KG1 (cell line): Measurements from ENCODE around the gene FAM124A.
A peak's percentile ranks its signal among the peaks of the same experiment; 100 is the strongest.

Source experiments
- DNase-seq: peaks from one replicate; lab custom pipeline; 2025; lab: John Stamatoyannopoulos, UW

Gene FAM124A, protein sequence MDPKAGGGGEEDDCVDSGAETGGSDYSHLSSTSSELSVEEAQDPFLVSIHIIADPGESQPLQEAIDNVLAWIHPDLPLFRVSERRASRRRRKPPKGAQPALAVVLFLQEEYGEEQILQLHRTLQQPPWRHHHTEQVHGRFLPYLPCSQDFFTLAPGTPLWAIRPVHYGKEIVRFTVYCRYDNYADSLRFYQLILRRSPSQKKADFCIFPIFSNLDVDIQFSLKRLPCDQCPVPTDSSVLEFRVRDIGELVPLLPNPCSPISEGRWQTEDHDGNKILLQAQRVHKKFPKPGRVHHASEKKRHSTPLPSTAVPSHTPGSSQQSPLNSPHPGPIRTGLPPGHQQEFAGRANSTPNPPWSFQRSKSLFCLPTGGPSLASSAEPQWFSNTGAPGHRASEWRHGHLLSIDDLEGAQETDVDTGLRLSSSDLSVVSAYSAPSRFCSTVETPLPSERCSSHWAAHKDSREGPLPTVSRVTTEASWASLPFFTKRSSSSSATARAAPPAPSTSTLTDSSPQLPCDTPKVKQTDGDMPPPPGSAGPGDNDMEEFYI

DNA sequence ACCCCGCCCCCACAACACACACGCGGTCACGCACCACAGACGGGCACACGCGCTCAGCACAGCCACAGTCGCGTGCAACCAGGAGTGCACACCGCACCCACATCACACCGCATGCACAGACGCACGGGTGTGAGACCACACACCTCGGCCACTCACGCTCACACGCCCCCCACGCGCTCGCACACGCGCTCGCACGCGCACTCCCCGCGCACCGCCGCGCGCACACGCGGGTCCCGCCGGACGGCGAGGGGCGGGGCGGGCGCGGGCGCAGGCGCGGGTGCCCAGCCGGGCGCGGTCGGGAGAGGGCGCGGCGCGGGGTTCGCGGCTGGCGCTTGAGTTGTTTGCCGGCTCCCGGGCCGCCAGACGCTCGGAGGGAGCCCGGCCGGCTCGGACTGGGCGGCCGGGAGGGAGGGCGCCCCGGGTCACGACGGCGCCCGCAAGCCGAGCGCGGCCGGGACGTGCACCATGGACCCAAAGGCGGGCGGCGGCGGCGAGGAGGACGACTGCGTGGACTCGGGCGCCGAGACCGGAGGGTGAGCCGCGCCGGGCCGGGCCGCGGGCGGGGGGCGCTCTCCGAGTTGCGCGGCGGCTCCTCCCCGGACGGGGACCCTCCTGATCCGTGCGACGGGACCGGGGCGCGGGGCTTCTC lies at the start of gene FAM124A:
Gene FAM124A, plus strand, starts transcription at position 362 of the 649 bp plus-strand sequence. Its CDS starts 104 bp downstream, at position 466.
- DNase-seq = peak; percentile 11

DNA sequence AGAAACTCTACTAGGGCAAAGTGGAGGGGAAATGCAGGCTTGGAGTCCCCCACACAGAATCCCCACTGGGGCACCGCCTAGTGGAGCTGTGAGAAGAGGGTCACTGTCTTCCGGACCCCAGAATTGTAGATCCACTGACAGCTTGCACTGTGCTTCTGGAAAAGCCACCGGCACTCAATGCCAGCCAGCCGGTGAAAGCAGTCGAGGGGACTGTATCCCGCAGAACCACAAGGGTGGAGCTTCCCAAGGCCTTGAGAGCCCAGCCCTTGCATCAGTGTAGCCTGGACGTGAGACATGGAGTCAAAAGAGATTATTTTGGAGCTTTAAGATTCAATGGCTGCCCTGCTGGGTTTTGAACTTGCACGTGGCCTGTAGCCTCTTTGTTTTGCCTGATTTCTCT lies 47.2 kb upstream of the FAM124A start:
- no peak for DNase-seq

DNA sequence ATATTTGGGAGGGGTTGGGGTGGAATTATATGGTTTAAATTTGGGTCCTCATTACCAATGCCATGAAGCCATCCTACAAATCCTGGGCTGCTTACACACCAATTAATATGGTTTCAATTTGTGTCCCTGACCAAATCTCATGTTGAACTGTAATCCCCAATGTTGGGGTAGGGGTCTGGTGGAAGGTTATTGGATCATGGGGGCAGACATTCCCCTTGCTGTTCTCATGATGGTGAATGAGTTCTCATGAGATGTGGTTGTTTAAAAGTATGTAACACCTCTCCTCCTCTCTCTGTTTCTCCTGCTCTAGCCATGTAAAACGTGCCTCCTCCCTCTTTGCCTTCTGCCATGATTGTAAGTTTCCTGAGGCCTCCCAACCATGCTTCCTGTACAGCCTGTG lies 46.6 kb upstream of the FAM124A start:
- DNase-seq = no peak

DNA sequence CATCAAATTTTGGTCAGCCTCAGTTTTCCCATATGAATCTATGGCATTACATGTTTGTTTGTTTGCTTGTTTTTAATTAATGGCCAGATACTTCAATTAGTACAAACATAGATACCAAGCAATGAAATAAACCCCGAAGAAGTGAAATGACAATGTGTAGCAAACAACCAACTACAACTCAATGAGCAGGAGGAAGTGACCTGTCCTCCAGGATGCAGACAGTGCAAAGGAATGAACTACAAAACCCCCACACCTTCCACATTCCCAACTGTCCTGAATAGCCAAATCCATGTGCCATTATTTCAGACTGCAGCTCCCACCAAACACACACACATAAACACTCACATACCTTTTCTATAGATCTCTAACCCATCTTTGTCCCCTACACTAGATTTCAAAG lies 45.0 kb upstream of the FAM124A start:
- DNase-seq = no peak

DNA sequence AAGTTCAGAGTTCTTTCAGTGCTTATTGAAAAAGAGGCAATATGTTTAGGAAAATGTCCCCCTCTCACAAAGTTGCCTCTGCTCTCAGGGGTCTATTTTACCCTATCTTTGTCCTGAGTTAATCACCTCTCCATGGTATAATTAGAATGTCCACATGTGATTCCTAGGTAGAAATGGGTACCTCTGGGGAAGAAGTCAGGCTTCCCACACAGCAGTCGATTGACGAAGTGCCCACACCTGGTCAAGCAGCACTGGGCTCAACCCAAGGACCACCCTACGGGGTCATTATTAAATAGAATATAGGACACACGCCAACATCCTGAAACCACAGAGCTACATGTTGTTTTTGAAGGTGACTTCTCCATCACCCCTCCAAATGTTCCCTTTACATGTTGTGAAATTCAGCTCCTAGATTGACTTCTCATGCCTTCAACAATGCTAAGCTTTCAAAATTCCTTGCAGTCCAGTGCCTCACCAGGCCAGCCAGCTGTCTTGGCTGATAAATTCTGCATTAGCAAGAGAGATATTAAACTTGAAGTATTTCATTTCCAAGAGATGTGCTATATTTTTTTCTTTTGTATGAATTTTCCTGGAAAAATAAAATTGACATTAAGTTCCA lies 43.6 kb upstream of the FAM124A start:
- DNase-seq = no peak

DNA sequence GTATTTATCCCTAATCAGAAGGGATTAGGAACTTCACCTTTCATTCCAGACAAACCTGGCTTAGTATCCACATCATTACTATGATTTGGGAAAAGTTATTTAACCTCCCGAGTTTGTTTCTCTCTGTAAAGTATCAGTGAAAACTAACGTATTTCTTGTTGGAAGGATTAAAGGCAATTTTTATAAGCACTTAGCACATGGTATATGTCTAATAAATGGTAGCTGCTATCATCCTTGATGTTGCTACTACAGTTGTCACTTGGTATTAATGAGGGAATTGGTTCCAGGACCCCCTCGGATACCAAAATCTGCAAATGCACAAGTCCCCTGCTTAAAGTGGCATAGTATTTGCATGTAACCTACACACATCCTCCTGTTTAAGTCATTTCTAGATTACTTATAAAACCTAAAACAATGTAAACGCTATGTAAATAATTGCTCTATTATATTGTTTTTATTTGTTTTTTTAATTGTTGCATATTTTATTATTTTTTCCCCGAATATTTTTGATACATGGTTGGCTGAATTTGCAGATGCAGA lies 42.7 kb upstream of the FAM124A start:
- DNase-seq = no peak

DNA sequence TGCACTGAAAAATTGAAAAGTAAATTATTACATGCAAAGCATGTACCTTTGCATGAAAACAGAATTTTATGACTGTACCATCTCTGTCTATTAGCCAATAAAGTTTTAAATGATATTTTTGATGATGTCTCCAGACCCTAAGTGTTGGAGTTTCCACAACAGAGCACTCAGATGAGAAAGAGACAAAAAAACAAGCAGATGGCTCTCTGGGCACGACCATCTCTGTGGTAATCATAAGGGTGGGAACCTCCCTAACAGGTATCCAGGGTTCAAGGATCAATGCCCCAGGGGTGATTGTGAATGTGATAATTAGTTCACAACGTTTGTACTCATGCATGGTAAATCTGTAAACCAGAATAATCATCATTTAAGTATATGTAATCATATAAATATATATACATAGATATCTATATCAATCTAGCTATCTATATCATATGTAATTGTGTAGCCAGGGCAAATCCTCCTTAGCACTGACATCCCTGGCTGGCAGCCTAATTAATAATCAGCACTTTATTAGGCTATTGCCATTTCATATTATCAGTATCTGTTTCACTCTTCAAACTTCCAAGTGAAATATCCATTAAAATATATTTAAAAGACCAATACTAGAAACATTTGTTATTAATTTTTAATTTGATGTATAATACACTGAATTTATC lies 41.2 kb upstream of the FAM124A start:
- no peak for DNase-seq

DNA sequence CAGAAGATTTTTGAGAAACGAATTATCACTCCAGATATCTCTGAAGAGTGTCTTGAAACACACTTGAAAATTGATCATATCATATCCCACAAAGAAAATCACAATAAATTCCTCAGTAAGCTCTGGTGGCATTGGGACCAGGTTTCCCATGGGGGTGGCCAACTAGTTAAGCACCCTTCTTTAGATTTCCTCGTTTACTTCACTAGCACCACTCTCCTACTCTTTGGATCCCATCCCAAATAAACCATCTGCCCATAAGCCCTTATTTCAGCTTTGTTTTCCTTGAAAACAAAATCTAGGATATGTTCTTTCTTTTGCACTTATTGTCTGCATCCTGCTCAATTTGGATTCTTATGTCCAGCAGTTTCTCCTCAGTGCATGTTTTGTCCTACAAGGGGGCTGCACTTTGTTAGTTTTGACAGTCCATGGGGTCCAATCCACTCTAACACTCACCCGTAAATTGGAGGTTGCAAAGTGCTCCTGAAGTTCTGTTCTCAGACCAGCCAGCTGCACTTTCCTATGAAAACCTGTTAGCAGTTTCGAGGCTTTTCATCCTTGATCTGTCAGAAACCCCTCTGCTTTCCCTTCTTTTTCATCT lies 40.3 kb upstream of the FAM124A start:
- no peak for DNase-seq

DNA sequence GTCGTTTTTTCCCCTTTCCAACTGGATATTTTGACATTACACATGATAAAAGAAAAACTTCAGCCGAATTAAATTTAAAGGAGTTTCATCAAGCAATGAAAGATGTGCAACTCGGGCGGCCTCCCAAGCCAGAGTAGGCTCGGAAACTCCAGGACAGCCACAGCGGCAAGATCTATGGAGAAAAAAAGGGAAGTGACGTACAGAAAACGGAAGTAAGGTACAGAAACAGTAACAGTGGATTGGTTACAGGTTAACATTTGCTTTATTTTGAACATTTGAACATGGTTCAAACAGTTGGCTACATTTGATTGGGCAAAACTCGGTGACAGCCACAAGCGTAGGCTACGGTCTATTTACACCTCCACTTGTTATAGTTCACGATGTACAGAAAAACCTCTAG lies 30.5 kb upstream of the FAM124A start:
- no peak for DNase-seq

DNA sequence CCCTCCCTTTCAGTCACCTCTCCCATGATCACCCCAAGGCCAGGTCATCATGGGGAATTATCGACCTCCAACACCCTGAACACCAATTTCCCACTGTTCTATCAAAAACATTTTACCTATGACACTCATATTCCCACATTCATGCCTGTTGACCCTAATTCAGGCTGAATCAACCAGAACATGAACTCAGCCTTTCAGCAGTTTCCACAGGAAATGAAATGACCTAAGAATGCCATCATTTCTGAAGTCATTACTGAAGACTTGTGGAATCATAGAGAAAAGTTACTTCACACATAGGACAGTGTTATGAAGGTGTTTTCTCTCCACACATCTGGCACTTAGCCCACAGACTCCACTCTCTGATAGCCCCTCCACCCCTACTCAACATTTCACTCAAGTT lies 29.9 kb upstream of the FAM124A start:
- DNase-seq = no peak

DNA sequence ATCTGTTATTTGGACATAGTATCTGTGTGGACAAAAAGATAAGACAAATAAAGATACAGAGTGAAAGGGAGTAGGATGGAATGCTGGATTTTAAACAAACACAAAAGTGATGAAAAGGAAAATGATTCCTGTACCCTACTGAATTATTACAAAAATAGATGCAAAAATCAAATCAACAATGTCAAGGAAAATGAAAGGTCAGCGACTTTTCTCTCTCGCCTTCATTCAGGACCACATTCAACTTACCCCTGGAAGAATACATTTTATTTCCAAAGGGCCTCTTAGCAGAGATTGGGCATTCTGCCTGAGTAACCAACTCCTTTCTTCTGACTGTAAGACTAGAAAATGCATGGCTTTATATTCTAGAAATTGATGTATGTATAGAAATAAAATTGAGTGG lies 28.8 kb upstream of the FAM124A start:
- DNase-seq = no peak

DNA sequence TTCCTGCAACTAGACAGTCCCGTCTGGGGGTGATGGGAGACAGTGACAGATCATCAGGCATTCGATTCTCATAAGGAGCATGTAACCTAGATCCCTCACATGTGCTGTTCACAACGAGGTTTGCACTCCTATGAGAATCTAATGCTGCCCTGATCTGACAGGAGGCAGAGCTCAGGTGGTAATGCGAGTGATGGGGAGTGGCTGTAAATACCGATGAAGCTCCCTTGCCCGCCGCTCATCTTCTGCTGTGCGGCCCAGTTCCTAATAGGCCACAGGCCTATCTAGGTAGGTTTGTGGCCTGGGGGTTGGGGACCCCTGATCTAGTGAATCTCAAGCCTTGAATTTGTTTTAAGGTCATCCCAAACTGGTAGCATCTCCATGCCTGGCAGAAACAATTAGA lies 27.3 kb upstream of the FAM124A start:
- no peak for DNase-seq

DNA sequence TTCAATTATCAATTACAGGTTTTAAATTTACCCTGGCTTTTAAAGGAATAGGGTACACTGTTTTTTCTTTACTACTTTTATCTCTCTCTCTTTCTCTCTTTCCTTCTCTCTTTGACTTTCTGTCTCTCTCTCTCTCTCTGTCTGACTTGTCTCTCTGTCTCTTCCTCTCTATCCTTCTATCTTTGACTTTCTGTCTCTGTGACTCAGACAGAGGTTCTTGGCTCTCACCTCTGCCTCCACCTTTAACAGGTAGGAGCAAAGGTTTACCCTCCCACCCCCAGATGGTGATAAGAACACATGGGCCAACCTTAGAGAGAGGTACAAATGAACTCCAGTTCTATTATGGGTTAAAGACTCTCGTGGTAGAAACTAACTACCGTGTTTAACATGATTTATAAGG lies 20.3 kb upstream of the FAM124A start:
- no peak for DNase-seq

DNA sequence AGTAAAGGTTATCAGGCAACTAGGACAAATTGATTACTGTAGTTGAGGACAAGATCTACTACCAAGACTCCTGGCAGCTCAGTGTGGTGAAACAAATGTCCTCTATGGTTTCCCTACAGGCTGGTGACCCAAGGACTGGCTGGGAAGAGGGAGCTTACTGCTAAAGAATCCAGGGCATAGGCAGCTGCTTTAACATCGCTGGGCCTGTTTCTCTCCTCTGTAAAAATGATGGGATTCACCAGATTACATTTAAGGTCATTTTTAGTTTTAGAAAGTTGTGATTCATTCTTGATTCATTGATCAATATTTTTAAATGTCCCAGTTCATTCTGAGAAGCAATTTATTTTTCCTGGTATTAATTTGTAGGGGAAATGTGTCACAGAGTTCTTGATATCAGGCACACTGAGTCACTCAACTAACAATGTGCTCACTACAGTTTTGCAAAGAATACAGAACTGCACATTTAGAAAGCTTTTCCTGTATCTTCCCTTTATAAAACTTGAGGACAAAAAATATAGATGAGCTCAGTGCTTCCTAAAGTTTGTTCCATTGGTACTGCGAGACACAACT lies 19.6 kb upstream of the FAM124A start:
- no peak for DNase-seq

DNA sequence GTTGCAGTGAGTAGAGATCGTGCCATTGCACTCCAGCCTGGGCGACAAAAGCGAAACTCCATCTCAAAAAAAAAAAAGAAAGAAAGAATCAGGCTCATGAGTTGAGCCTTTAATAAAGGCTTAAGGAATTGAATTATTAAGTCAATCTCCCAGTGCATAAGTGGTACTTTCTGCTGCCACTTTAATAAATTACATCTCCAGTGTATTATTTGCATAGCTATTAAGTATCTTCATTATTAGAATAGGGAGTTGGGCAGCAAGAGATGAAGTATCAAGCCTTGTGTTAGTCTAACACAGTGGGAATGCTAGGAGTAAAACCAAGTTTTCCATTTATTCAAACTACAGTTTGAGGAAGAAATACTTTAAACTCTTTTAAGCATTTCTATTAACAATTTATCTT lies 15.6 kb upstream of the FAM124A start:
- DNase-seq = no peak

DNA sequence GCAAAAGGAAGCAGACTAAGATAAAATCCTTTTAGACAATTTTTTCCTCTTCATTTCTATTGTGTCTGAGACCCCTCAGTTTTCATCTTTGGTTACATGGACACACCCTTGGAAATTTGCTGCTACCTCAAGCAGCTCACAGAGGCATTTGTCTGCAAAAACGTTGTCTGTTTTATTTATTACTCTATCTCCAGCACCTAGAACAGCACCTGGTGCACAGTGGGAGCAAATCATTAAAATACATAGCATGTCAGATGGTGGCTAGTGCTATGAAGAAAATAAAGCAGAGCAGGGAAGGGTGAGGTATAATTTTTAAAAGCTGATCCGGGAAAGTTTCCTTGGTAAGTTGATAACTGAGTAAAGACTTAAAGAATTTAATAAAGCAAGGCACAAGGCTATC lies 14.3 kb upstream of the FAM124A start:
- no peak for DNase-seq

DNA sequence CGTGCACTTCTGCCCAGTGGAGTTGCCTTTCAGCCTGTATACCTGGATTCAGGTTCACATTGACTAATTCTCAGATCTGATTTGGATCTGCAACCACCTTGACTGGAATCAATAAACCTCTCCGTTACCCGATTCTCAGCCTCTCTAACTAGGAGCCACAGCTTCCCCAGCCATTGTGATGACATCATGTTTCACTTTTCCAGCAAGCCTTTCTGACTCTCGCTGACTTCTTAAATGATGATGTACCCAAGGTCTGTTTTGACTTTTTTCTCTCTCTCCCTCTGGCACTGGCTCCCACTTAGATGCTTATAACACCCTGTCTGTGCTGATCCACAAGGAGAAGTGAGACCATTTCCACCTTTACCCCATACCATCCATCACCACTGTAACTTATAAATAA lies 13.5 kb upstream of the FAM124A start:
- DNase-seq = no peak

DNA sequence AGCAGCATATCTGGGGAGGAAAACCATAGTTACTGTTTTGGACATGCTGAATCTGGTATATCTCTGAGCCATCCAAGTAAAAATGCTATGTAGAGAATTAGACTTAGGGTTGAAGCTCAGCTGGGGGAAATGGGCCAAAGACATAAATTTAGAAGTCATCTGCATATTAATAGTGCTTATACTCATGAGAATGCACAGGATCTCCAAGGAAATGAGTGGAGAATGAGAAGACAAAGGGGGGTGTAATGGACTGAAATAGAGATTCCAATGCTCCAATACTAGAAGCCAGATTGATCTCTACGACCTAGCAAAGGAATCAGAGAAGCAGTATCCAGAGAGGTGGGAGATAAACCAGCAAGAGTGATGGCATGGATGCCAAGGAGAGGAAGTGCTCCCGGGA lies 10.3 kb upstream of the FAM124A start:
- DNase-seq = no peak

DNA sequence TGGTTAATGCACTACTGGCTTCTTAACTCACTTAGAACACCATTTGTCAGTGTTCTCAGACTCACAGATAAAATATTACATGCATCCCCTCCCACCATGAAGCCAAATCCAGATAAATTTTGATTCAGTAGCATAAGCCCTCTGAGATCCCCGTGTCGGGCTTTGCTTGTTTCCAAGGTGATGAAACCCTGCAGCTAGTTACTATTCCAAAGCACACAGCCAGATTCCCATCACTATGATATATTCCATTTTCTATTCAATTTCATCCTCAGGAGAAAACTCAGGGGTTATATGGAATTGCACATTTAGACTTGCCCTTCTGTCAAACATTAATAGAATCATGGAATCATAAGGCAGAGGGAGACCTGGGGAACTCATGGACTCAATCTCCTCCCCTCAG lies 9.4 kb upstream of the FAM124A start:
- DNase-seq = no peak

DNA sequence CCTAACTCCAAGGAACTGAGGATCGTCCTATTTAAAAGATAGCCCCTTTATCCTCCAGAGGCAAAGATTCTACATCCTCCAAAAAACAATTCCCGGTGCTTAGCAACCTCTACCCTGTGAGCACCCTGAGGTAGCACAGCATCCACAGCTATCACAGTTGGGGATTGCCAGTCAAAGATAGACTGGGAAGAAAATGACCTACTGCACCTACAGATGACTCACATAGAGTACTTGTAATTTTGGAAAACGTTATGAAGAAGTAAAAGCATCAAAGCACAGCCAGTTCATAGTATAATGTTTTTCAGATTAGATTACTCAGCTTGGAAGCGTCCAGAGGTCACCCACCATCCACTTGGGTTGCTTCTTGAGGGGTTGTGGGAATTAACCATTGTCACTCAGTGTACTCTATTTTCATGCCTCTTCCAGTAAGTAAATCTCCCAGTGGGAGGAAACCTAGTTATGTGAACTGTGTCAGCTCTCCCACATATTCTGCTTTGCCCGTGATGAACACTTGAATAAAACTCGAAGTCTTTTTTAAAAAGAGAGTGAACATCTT lies 8.9 kb upstream of the FAM124A start:
- no peak for DNase-seq

DNA sequence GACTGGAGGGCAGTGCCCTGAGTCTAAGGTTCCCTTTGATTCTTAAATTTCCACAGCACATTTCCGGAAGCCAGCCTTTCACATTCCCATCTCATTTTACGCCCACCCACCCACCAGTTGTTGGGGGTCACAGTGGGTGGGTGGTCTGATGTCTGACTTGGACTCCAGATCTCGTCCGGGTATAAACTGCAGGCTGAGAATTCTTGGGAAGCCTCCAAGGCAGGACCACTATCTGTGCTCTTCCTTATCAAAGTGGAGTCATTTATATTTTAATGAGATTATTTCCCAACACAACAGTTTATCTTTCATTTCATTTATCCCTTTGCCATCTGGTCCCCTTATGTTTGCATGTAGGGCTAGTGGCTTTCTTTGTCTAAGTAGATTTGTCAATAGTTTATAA lies 3.6 kb upstream of the FAM124A start:
- DNase-seq = no peak
